Fibroblast of the conjunctiva (primary cell): ENCODE measurements around the gene ARHGAP22.

Experiments used
- DNase-seq: peaks from one replicate; pipeline ENCODE4 v3.0.0-alpha.2; 2010; ENCODE audit warnings: low read depth

The ARHGAP22 gene

GRCh38 chr10:48607356-48608278, 2.7 kb upstream of the ARHGAP22 start:
- no peak for DNase-seq

GRCh38 chr10:48606530-48607355, 1.9 kb upstream of the ARHGAP22 start:
- peak; percentile 69 for DNase-seq

GRCh38 chr10:48605786-48606529, 1.1 kb upstream of the ARHGAP22 start:
- DNase-seq: no peak

- DNase-seq: no peak
Observed at GRCh38 chr10:48604039-48604990, 558 bp downstream of the ARHGAP22 start.

GRCh38 chr10:48603421-48604038, 1.3 kb downstream of the ARHGAP22 start:
- no peak for DNase-seq

- DNase-seq: no peak
Observed at GRCh38 chr10:48602401-48603135, 2.3 kb downstream of the ARHGAP22 start.

GRCh38 chr10:48601789-48602188, 3.1 kb downstream of the ARHGAP22 start:
- no peak for DNase-seq

GRCh38 chr10:48600645-48601505, 4.0 kb downstream of the ARHGAP22 start:
- no peak for DNase-seq

GRCh38 chr10:48599830-48600134, 5.1 kb downstream of the ARHGAP22 start:
- DNase-seq: no peak

- DNase-seq: no peak
Observed at GRCh38 chr10:48598936-48599829, 5.7 kb downstream of the ARHGAP22 start.

- no peak for DNase-seq
Observed at GRCh38 chr10:48598243-48598935, 6.5 kb downstream of the ARHGAP22 start.

- DNase-seq: no peak
Observed at GRCh38 chr10:48595539-48595932, 9.3 kb downstream of the ARHGAP22 start.

GRCh38 chr10:48594803-48595538, 9.9 kb downstream of the ARHGAP22 start:
- no peak for DNase-seq

GRCh38 chr10:48594371-48594770, 10.5 kb downstream of the ARHGAP22 start:
- no peak for DNase-seq

- no peak for DNase-seq
Observed at GRCh38 chr10:48592346-48592745, 12.5 kb downstream of the ARHGAP22 start.

- no peak for DNase-seq
Observed at GRCh38 chr10:48590945-48591344, 13.9 kb downstream of the ARHGAP22 start.

GRCh38 chr10:48589266-48589665, 15.6 kb downstream of the ARHGAP22 start:
- DNase-seq: peak; percentile 65
